Trophoblast cell (in vitro differentiated cells and primary cell): ENCODE data around the gene KCNAB2.

Experiments used
- DNase-seq, 2 donors: peaks; one replicate each; pipeline ENCODE4 v3.0.0-alpha.2; 2016
- H2AFZ ChIP-seq: 2 replicates; pipeline ENCODE4 v1.6.1; 2013; ENCODE audit warnings: low read length, moderate library complexity, mild to moderate bottlenecking; ENCODE audit not compliant: insufficient read depth, poor library complexity
- H2AK5ac ChIP-seq: 2 replicates; pipeline ENCODE4 v1.6.1; 2013; ENCODE audit warnings: mild to moderate bottlenecking, low read length
- H2BK120ac ChIP-seq: 2 replicates; pipeline ENCODE4 v1.6.1; 2013; ENCODE audit warnings: low read length, mild to moderate bottlenecking, moderate library complexity; ENCODE audit not compliant: insufficient read depth, poor library complexity
- H2BK12ac ChIP-seq: 2 replicates; pipeline ENCODE4 v1.6.1; 2013; ENCODE audit warnings: mild to moderate bottlenecking, low read length, moderate library complexity
- H2BK5ac ChIP-seq: 2 replicates; pipeline ENCODE4 v1.6.1; 2013; ENCODE audit warnings: low read length, low read depth, moderate library complexity, mild to moderate bottlenecking; ENCODE audit not compliant: poor library complexity
- H3K14ac ChIP-seq: 2 replicates; pipeline ENCODE4 v1.6.1; 2013; ENCODE audit warnings: mild to moderate bottlenecking, low read length
- H3K18ac ChIP-seq: 2 replicates; pipeline ENCODE4 v1.6.1; 2013; ENCODE audit warnings: mild to moderate bottlenecking, low read length
- H3K23ac ChIP-seq: 2 replicates; pipeline ENCODE4 v1.6.1; 2013; ENCODE audit warnings: low read length
- H3K27ac ChIP-seq: 2 replicates; pipeline ENCODE4 v1.5.1; 2013; ENCODE audit warnings: low read depth, mild to moderate bottlenecking, inconsistent platforms, low read length, moderate library complexity
- H3K27me3 ChIP-seq: 2 replicates; pipeline ENCODE4 v1.6.1; 2013; ENCODE audit warnings: inconsistent platforms, mild to moderate bottlenecking, low read length, moderate library complexity; ENCODE audit not compliant: insufficient read depth
- H3K36me3 ChIP-seq, 2 experiments: 1 replicate in 1 of 2; 2 replicates in 1 of 2; pipeline ENCODE4 v1.6.1; 2013; ENCODE audit warnings: low read length in 2 of 2, mild to moderate bottlenecking in 2 of 2, moderate library complexity in 1 of 2; ENCODE audit not compliant: insufficient read depth in 2 of 2, control insufficient read depth in 1 of 2
- H3K4ac ChIP-seq: 2 replicates; pipeline ENCODE4 v1.6.1; 2013; ENCODE audit warnings: low read depth, mild to moderate bottlenecking, low read length, moderate library complexity
- H3K4me1 ChIP-seq, 2 experiments: 1 replicate in 1 of 2; 2 replicates in 1 of 2; pipeline ENCODE4 v1.6.1; 2013; ENCODE audit warnings: low read length in 2 of 2, mild to moderate bottlenecking in 2 of 2, moderate library complexity in 1 of 2; ENCODE audit not compliant: insufficient read depth in 2 of 2, control insufficient read depth in 1 of 2
- H3K4me2 ChIP-seq: 2 replicates; pipeline ENCODE4 v1.6.1; 2013; ENCODE audit warnings: inconsistent platforms, mild to moderate bottlenecking, low read length, moderate library complexity
- H3K4me3 ChIP-seq: 2 replicates; pipeline ENCODE4 v1.5.1; 2013; ENCODE audit warnings: mild to moderate bottlenecking, low read depth, low read length, inconsistent platforms
- H3K79me1 ChIP-seq: one replicate; pipeline ENCODE4 v1.6.1; 2013; ENCODE audit warnings: low read length
- H3K79me2 ChIP-seq: 2 replicates; pipeline ENCODE4 v1.6.1; 2013; ENCODE audit warnings: low read length, mild to moderate bottlenecking; ENCODE audit not compliant: control insufficient read depth, insufficient read depth, poor library complexity
- H3K9ac ChIP-seq: 2 replicates; pipeline ENCODE4 v1.6.1; 2013; ENCODE audit warnings: mild to moderate bottlenecking, low read length
- H3K9me3 ChIP-seq: 2 replicates; pipeline ENCODE4 v1.6.1; 2013; ENCODE audit warnings: low read depth, mild to moderate bottlenecking, control low read depth, inconsistent platforms, low read length; ENCODE audit not compliant: insufficient read depth
- H4K12ac ChIP-seq: 2 replicates; pipeline ENCODE4 v1.6.1; 2013; ENCODE audit warnings: low read depth, mild to moderate bottlenecking, low read length, moderate library complexity
- H4K8ac ChIP-seq: 2 replicates; pipeline ENCODE4 v1.6.1; 2013; ENCODE audit warnings: low read depth, mild to moderate bottlenecking, low read length, moderate library complexity
- H4K91ac ChIP-seq: one replicate; pipeline ENCODE4 v1.6.1; 2013; ENCODE audit warnings: low read depth, mild to moderate bottlenecking, low read length, moderate library complexity
- WGBS: extraction: QIAGEN DNeasy Blood & Tissue Kit; methylation state at CpG from one replicate; pipeline ENCODE4 v1.1.7; 2013; ENCODE audit warnings: missing lambda C conversion rate; ENCODE audit not compliant: insufficient read length, insufficient coverage; ENCODE audit errors: extremely low coverage; 5-methylcytosine and 5-hydroxymethylcytosine counted together

Gene KCNAB2

GRCh38 chr1:6035719-6036118 is 10.0 kb upstream of the KCNAB2 start:
- Histone ChIP-seq H4K91ac (no peak overlapping the region), H3K27me3 (no peaks in the 10 kb centered on the region), H3K14ac (no peak overlapping the region), H2BK5ac (no peak overlapping the region), H4K8ac (no peak overlapping the region), H3K4me1 (no peaks in the 10 kb centered on the region), H2AFZ (no peak overlapping the region), H3K18ac (no peak overlapping the region), H3K36me3 (no peaks in the 10 kb centered on the region), H3K27ac (no peak overlapping the region), H2AK5ac (no peak overlapping the region), H4K12ac (no peak overlapping the region), H3K9me3 (no peaks in the 10 kb centered on the region), H2BK12ac (no peak overlapping the region), H3K4me2 (no peak overlapping the region), H3K79me1 (no peaks in the 10 kb centered on the region), H3K9ac (no peak overlapping the region), H3K4ac (no peak overlapping the region), H3K4me3 (no peak overlapping the region), H3K23ac (no peak overlapping the region), H3K79me2 (no peaks in the 10 kb centered on the region), H2BK120ac (no peak overlapping the region)
- no CpG with 5 or more reads among the region's 12 CpGs for WGBS
- no peak for DNase-seq

GRCh38 chr1:6037338-6037762 is 8.3 kb upstream of the KCNAB2 start:
- H2BK12ac ChIP-seq, result no peak overlapping the region
- H4K8ac ChIP-seq, result no peak overlapping the region
- no peaks in the 10 kb centered on the region for H3K9me3 ChIP-seq
- H3K4me2 ChIP-seq, result no peak overlapping the region
- H2AK5ac ChIP-seq, result no peak overlapping the region
- H3K4me3 ChIP-seq, result no peak overlapping the region
- no peak for DNase-seq
- H3K79me1 ChIP-seq, result no peaks in the 10 kb centered on the region
- no peak overlapping the region for H3K9ac ChIP-seq
- H3K36me3 ChIP-seq, result no peaks in the 10 kb centered on the region
- H3K27ac ChIP-seq, result no peak overlapping the region
- H3K14ac ChIP-seq, result no peak overlapping the region
- no CpG with 5 or more reads among the region's 9 CpGs for WGBS
- H2BK5ac ChIP-seq, result no peak overlapping the region
- H3K4ac ChIP-seq, result no peak overlapping the region
- no peak overlapping the region for H3K18ac ChIP-seq
- H2AFZ ChIP-seq, result no peak overlapping the region
- H3K27me3 ChIP-seq, result no peaks in the 10 kb centered on the region
- H2BK120ac ChIP-seq, result no peak overlapping the region
- H4K12ac ChIP-seq, result no peak overlapping the region
- H3K4me1 ChIP-seq, result no peaks in the 10 kb centered on the region
- H4K91ac ChIP-seq, result no peak overlapping the region
- H3K79me2 ChIP-seq, result no peaks in the 10 kb centered on the region
- no peak overlapping the region for H3K23ac ChIP-seq

- DNase-seq, result no peak
Measured at GRCh38 chr1:6038603-6039002, 7.1 kb upstream of the KCNAB2 start.

GRCh38 chr1:6039031-6039430 is 6.7 kb upstream of the KCNAB2 start:
- Histone ChIP-seq H3K9ac (no peak overlapping the region), H3K4me1 (no peaks in the 10 kb centered on the region), H4K91ac (no peak overlapping the region), H2BK12ac (no peak overlapping the region), H3K36me3 (no peaks in the 10 kb centered on the region), H4K12ac (no peak overlapping the region), H2AFZ (no peak overlapping the region), H2BK120ac (no peak overlapping the region), H3K9me3 (no peaks in the 10 kb centered on the region), H3K23ac (no peak overlapping the region), H3K4me2 (no peak overlapping the region), H3K27ac (no peak overlapping the region), H2BK5ac (no peak overlapping the region), H3K79me2 (no peaks in the 10 kb centered on the region), H3K18ac (no peak overlapping the region), H2AK5ac (no peak overlapping the region), H4K8ac (no peak overlapping the region), H3K4ac (no peak overlapping the region), H3K14ac (no peak overlapping the region), H3K4me3 (no peak overlapping the region), H3K79me1 (no peaks in the 10 kb centered on the region), H3K27me3 (no peaks in the 10 kb centered on the region)
- no CpG with 5 or more reads among the region's 15 CpGs for WGBS
- DNase-seq, result no peak

More at GRCh38 chr1:6038603-6039002, 7.1 kb upstream of the KCNAB2 start:
- Histone ChIP-seq H3K4ac (no peak overlapping the region), H4K12ac (no peak overlapping the region), H3K36me3 (no peaks in the 10 kb centered on the region), H4K8ac (no peak overlapping the region), H3K27me3 (no peaks in the 10 kb centered on the region), H2AK5ac (no peak overlapping the region), H3K4me2 (no peak overlapping the region), H3K9ac (no peak overlapping the region), H2BK12ac (no peak overlapping the region), H3K79me2 (no peaks in the 10 kb centered on the region), H2AFZ (no peak overlapping the region), H2BK5ac (no peak overlapping the region), H3K4me1 (no peaks in the 10 kb centered on the region), H3K23ac (no peak overlapping the region), H3K9me3 (no peaks in the 10 kb centered on the region), H3K4me3 (no peak overlapping the region), H3K18ac (no peak overlapping the region), H4K91ac (no peak overlapping the region), H3K79me1 (no peaks in the 10 kb centered on the region), H3K14ac (no peak overlapping the region), H2BK120ac (no peak overlapping the region), H3K27ac (no peak overlapping the region)
- no CpG with 5 or more reads among the region's 7 CpGs for WGBS
